ENCODE measurements around the gene CRABP1. TPM values are rescaled to one million over a fixed set of nuclear protein-coding genes. Genes with fewer than 3 reads are reported as not detected.

Gene CRABP1
- total RNA-seq, 2 experiments from 2014 or later, result 0.38 to 0.52 TPM

- H3K4me3 Mint-ChIP-seq, result no peak overlapping the region
- peaks cover 42% of the 10 kb centered on the region for H3K27me3 Mint-ChIP-seq (ENCODE audit: low read depth)
- no peak overlapping the region for H3K27ac Mint-ChIP-seq
- no peaks in the 10 kb centered on the region for H3K9me3 Mint-ChIP-seq
- no peak for DNase-seq
- CTCF ChIA-PET, result no interaction called here
- intact Hi-C loops (cut with micrococcal nuclease), result no loop called here
- H3K4me1 Mint-ChIP-seq (ENCODE audit: low read depth), result peaks cover 7% of the 10 kb centered on the region
- no peaks in the 10 kb centered on the region for H3K36me3 Mint-ChIP-seq (ENCODE audit: low read depth)
Observed at GRCh38 chr15:78339559-78339958, 594 bp upstream of the CRABP1 start.

DNA sequence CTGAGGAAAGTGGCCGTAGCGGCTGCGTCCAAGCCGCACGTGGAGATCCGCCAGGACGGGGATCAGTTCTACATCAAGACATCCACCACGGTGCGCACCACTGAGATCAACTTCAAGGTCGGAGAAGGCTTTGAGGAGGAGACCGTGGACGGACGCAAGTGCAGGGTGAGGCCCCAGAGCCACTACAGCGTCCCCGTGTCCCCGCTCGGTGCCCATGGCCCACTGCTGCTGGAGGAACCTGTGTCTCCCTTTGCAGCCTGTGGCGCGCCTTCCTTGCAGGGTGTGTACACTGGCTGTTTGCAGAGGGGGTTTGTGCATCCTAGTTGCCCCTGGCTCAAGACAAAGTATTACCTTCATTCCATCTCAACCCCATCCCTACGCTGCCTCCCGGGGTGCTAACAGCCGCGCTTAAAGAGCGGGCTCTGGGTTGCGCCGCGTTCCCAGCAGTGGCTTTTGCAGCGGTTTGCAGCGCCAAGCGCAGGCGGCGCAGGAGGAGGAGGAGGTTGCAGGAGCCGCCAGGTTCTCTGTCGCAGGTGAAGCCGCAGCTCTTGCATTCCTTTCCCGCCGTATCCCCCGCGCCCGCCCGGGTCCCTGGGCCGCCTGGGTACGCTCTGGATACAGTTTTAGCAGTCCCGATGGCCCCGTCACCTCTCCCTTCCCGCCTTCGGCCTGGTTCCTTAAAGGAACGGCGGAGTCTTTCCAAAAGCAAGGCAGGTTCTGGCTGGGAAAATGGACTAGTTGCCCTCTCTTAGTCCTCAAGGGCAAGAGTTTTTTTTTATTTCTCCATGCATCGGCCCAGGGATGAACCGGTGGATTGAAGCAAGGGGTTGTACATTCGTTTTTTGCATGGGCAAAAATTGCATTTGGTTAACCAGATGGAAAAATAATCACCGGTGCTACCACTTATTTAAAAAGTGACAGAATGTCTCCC is 1.2 kb downstream of the CRABP1 start:
- no peak for DNase-seq
- Mint-ChIP-seq H3K9me3 (no peaks in the 10 kb centered on the region), H3K36me3 (ENCODE audit: low read depth) (no peaks in the 10 kb centered on the region), H3K4me3 (no peak overlapping the region), H3K27me3 (ENCODE audit: low read depth) (peaks cover 42% of the 10 kb centered on the region), H3K27ac (no peak overlapping the region), H3K4me1 (ENCODE audit: low read depth) (peaks cover 7% of the 10 kb centered on the region)
- intact Hi-C loops (cut with micrococcal nuclease), result no loop called here
- CTCF ChIA-PET, result no interaction called here

- CTCF ChIA-PET, result no interaction called here
- no peaks in the 10 kb centered on the region for H3K36me3 Mint-ChIP-seq (ENCODE audit: low read depth)
- H3K4me1 Mint-ChIP-seq (ENCODE audit: low read depth), result peaks cover 7% of the 10 kb centered on the region
- H3K27ac Mint-ChIP-seq, result no peak overlapping the region
- H3K9me3 Mint-ChIP-seq, result no peaks in the 10 kb centered on the region
- DNase-seq, result no peak
- H3K27me3 Mint-ChIP-seq (ENCODE audit: low read depth), result peaks cover 42% of the 10 kb centered on the region
- intact Hi-C loops (cut with micrococcal nuclease), result no loop called here
- H3K4me3 Mint-ChIP-seq, result no peak overlapping the region
Observed at GRCh38 chr15:78342021-78342420, 1.9 kb downstream of the CRABP1 start.

- intact Hi-C loops (cut with micrococcal nuclease), result no loop called here
- Mint-ChIP-seq H3K27ac (no peak overlapping the region), H3K4me1 (ENCODE audit: low read depth) (peaks cover 7% of the 10 kb centered on the region), H3K4me3 (no peak overlapping the region), H3K36me3 (ENCODE audit: low read depth) (no peaks in the 10 kb centered on the region), H3K27me3 (ENCODE audit: low read depth) (peaks cover 33% of the 10 kb centered on the region), H3K9me3 (no peaks in the 10 kb centered on the region)
- no peak for DNase-seq
- CTCF ChIA-PET, result interaction anchor here (0.6 to 0.9 kb wide), 3 partner anchors 78 to 124 kb away, joined by 3 read pairs; no protein-coding TSS in a partner anchor
Observed at GRCh38 chr15:78343276-78344060, 3.3 kb downstream of the CRABP1 start.

DNA sequence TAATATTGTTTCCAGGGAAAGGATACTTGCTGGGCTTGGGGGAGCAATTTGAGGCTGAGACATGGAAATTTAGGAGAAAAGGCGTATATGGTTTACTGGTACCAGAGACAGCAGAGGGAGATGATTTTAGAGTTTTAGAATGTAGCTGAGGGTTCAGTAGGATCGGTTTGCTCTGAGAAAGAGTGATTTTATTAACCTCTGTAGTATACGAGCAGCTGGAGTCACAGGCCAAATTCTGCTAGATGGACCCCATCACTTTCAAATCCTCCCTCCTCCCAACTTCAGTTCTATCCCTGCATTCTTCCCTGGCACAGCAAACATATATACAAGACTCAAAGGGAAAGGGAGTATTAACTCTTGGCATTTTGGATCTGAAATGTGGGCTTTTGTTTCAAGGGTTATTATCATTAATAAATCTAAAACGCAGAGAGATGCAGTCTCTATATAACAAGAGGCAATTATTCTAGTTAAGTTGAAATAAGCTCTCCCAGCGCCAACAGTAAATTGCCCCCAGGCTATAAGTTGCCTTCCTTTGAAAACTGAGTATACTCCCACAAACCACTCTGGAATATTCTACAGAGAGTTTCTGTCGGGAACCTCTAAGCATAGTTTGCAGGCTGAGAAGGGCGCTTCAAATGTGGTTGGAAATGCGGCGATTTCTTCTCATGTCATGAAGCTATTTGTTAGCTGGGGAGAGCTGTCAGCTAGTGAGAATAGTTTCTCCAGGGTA is 5.4 kb downstream of the CRABP1 start:
- Mint-ChIP-seq H3K4me1 (ENCODE audit: low read depth) (peaks cover 3% of the 10 kb centered on the region), H3K36me3 (ENCODE audit: low read depth) (no peaks in the 10 kb centered on the region), H3K4me3 (no peak overlapping the region), H3K9me3 (no peaks in the 10 kb centered on the region), H3K27ac (no peak overlapping the region), H3K27me3 (ENCODE audit: low read depth) (peaks cover 19% of the 10 kb centered on the region)
- DNase-seq, result no peak
- CTCF ChIA-PET, result no interaction called here
- intact Hi-C loops (cut with micrococcal nuclease), result no loop called here

DNA sequence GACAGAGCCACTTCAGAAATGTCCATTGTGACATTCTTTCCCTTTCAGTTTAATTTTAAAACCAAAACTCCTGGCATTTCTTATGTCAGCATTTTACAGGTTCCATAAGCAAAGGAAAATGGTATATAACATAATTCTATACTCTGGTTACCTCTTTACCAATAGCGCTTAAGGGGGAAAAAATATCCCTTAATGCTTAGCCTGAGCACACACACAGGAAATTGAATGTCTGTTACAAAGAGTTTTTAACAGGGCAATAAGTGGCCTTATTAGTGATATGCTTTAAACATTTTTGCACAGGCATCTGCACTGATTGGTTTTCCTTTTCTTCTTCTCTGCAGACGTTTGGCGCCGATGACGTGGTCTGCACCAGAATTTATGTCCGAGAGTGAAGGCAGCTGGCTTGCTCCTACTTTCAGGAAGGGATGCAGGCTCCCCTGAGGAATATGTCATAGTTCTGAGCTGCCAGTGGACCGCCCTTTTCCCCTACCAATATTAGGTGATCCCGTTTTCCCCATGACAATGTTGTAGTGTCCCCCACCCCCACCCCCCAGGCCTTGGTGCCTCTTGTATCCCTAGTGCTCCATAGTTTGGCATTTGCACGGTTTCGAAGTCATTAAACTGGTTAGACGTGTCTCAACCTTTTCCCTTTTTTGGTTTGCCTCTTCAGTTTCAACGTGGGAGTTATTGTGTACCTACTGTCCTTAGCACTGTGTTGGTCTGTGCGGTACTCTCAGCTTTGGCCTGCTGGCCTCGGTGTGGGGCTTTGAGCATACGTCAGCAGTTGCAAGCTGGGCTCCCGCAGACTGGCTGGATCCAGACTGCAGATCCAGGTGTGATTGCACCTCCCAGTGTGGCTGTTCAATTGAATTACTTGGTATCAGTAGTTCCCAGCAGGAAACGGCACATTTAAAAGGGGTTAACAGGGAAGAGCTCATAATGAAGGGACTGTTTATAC is 7.7 kb downstream of the CRABP1 start:
- intact Hi-C loops (cut with micrococcal nuclease), result no loop called here
- DNase-seq, result no peak

GRCh38 chr15:78350058-78350457 is 9.9 kb downstream of the CRABP1 start:
- H3K9me3 Mint-ChIP-seq, result no peaks in the 10 kb centered on the region
- H3K4me3 Mint-ChIP-seq, result no peak overlapping the region
- H3K4me1 Mint-ChIP-seq (ENCODE audit: low read depth), result no peaks in the 10 kb centered on the region
- H3K36me3 Mint-ChIP-seq (ENCODE audit: low read depth), result no peaks in the 10 kb centered on the region
- no peak overlapping the region for H3K27ac Mint-ChIP-seq
- DNase-seq, result no peak
- H3K27me3 Mint-ChIP-seq (ENCODE audit: low read depth), result peaks cover 7% of the 10 kb centered on the region
- CTCF ChIA-PET, result no interaction called here
- intact Hi-C loops (cut with micrococcal nuclease), result no loop called here

More for the DNA sequence above, 7.7 kb downstream of the CRABP1 start:
- Mint-ChIP-seq H3K4me1 (ENCODE audit: low read depth) (no peaks in the 10 kb centered on the region), H3K27ac (no peak overlapping the region), H3K27me3 (ENCODE audit: low read depth) (peaks cover 5% of the 10 kb centered on the region), H3K4me3 (no peak overlapping the region), H3K9me3 (no peaks in the 10 kb centered on the region), H3K36me3 (ENCODE audit: low read depth) (no peaks in the 10 kb centered on the region)
- CTCF ChIA-PET, result no interaction called here

GRCh38 chr15:78351539-78351938 is 11.4 kb downstream of the CRABP1 start:
- intact Hi-C loops (cut with micrococcal nuclease), result no loop called here
- H3K4me3 Mint-ChIP-seq, result no peak overlapping the region
- no peak for DNase-seq
- no peaks in the 10 kb centered on the region for H3K4me1 Mint-ChIP-seq (ENCODE audit: low read depth)
- no peaks in the 10 kb centered on the region for H3K9me3 Mint-ChIP-seq
- H3K36me3 Mint-ChIP-seq (ENCODE audit: low read depth), result no peaks in the 10 kb centered on the region
- CTCF ChIA-PET, result no interaction called here
- H3K27me3 Mint-ChIP-seq (ENCODE audit: low read depth), result peaks cover 9% of the 10 kb centered on the region
- no peak overlapping the region for H3K27ac Mint-ChIP-seq

GRCh38 chr15:78353093-78353492 is 12.9 kb downstream of the CRABP1 start:
- intact Hi-C loops (cut with micrococcal nuclease), result no loop called here
- Mint-ChIP-seq H3K4me1 (ENCODE audit: low read depth) (no peaks in the 10 kb centered on the region), H3K27me3 (ENCODE audit: low read depth) (peaks cover 11% of the 10 kb centered on the region), H3K27ac (no peak overlapping the region), H3K36me3 (ENCODE audit: low read depth) (no peaks in the 10 kb centered on the region), H3K4me3 (no peak overlapping the region), H3K9me3 (no peaks in the 10 kb centered on the region)
- CTCF ChIA-PET, result interaction anchor here (0.7 kb wide), 1 partner anchor 68 kb away, joined by 3 read pairs; no protein-coding TSS in a partner anchor
- no peak for DNase-seq

- intact Hi-C loops (cut with micrococcal nuclease), result no loop called here
- no peak overlapping the region for H3K4me3 Mint-ChIP-seq
- no peak overlapping the region for H3K27ac Mint-ChIP-seq
- DNase-seq, result no peak
- H3K36me3 Mint-ChIP-seq (ENCODE audit: low read depth), result no peaks in the 10 kb centered on the region
- H3K4me1 Mint-ChIP-seq (ENCODE audit: low read depth), result no peaks in the 10 kb centered on the region
- H3K27me3 Mint-ChIP-seq (ENCODE audit: low read depth), result peaks cover 12% of the 10 kb centered on the region
- CTCF ChIA-PET, result no interaction called here
- H3K9me3 Mint-ChIP-seq, result no peaks in the 10 kb centered on the region
Observed at GRCh38 chr15:78355177-78355576, 15.0 kb downstream of the CRABP1 start.

- Mint-ChIP-seq H3K27ac (no peak overlapping the region), H3K4me3 (no peak overlapping the region), H3K9me3 (no peaks in the 10 kb centered on the region), H3K4me1 (ENCODE audit: low read depth) (no peaks in the 10 kb centered on the region), H3K36me3 (ENCODE audit: low read depth) (no peaks in the 10 kb centered on the region), H3K27me3 (ENCODE audit: low read depth) (peaks cover 12% of the 10 kb centered on the region)
- no peak for DNase-seq
- CTCF ChIA-PET, result no interaction called here
- intact Hi-C loops (cut with micrococcal nuclease), result no loop called here
Observed at GRCh38 chr15:78358102-78358870, 18.1 kb downstream of the CRABP1 start.
